K562 (cell line): ENCODE data around the gene LRP6. TPM values are rescaled to one million over a fixed set of nuclear protein-coding genes. Genes with fewer than 3 reads are reported as not detected.

Source experiments
- ATAC-seq: fragments of 200-7000 bp; cut with Tn5 transposase; 3 replicates; pipeline ENCODE4 v1.9.1; 2020; ENCODE audit warnings: moderate library complexity
- BruUV-seq: library from RNA; stranded (reverse); fragments of 400-500 nt; replicated peaks from 2 replicates; lab custom pipeline; 2021; lab: Mats Ljungman, UMichigan
- CTCF ChIA-PET: fragments of 300-600 bp; formaldehyde crosslinking; extraction: SDS; loops from one replicate; lab custom pipeline; 2021; ENCODE audit warnings: low intra/inter-chr PET ratio; lab: Yijun Ruan, JAX
- POLR2A ChIA-PET: fragments of 300-600, 350-650 bp; sonication (Branson Sonifier 250); formaldehyde crosslinking; extraction: SDS; loops from one replicate; lab custom pipeline; 2021; ENCODE audit warnings: antibody characterized with exemption, inconsistent platforms; lab: Yijun Ruan, JAX
- DNase-seq, 4 experiments: peaks; one replicate each; pipeline versions ENCODE4 v3.0.0 to v3.0.0-alpha.2; 2011 to 2018; ENCODE audit warnings: low spot score in 3 of 4, mixed read lengths in 3 of 4; ENCODE audit errors: extremely low read depth in 1 of 4
- FAIRE-seq: peaks from 2 replicates; lab custom pipeline; 2011; peaks lifted over from hg19 to GRCh38; lab: Jason Lieb, UNC
- H2AFZ ChIP-seq: 2 replicates; pipeline ENCODE4 v1.6.0; 2011; ENCODE audit warnings: low read depth, low read length, control low read depth, inconsistent platforms
- H3K27ac ChIP-seq: fragments of 200-600 bp; 3 replicates; pipeline ENCODE4 v1.8.0; 2011; ENCODE audit warnings: low read depth, mild to moderate bottlenecking, control low read depth, inconsistent platforms, low read length, moderate library complexity, mixed read lengths; ENCODE audit errors: extremely low read depth
- H3K27me3 ChIP-seq, 2 experiments: fragments of 300-600 bp in 1 of 2; 2 replicates in 1 of 2; 3 replicates in 1 of 2; pipeline versions ENCODE4 v1.6.0 to v1.8.0; 2011; ENCODE audit warnings: inconsistent platforms in 2 of 2, low read length in 2 of 2, mild to moderate bottlenecking in 1 of 2, mixed read lengths in 1 of 2, moderate library complexity in 1 of 2; ENCODE audit not compliant: control insufficient read depth in 2 of 2, insufficient read depth in 2 of 2
- H3K36me3 ChIP-seq: fragments of 300-600 bp; 3 replicates; pipeline ENCODE4 v1.8.0; 2011; ENCODE audit warnings: mild to moderate bottlenecking, low read length, inconsistent platforms; ENCODE audit not compliant: control insufficient read depth, insufficient read depth
- H3K4me1 ChIP-seq, 2 experiments: fragments of 200-600 bp in 1 of 2; replicated peaks in 1 of 2; 2 replicates in 1 of 2; 3 replicates in 1 of 2; pipeline versions ENCODE4 v1.5.1 to v1.8.0; 2011; ENCODE audit warnings: inconsistent platforms in 2 of 2, low read length in 2 of 2, mild to moderate bottlenecking in 1 of 2, mixed read lengths in 1 of 2, moderate library complexity in 1 of 2; ENCODE audit not compliant: control insufficient read depth in 2 of 2, insufficient read depth in 2 of 2
- H3K4me2 ChIP-seq: 2 replicates; pipeline ENCODE4 v1.6.1; 2011; ENCODE audit warnings: low read length, control low read depth, inconsistent platforms, mixed read lengths; ENCODE audit not compliant: insufficient read depth
- H3K4me3 ChIP-seq: fragments of 200-600 bp; sonication (generic), shearing (Covaris generic); 2 replicates; pipeline ENCODE4 v1.5.1; 2016; ENCODE audit warnings: control low read depth, inconsistent platforms
- H3K79me2 ChIP-seq: fragments of 200-600 bp; 3 replicates; pipeline ENCODE4 v1.8.0; 2011; ENCODE audit warnings: low read length, inconsistent platforms; ENCODE audit not compliant: control insufficient read depth, insufficient read depth
- H3K9ac ChIP-seq, 2 experiments: 2 replicates each; pipeline versions ENCODE4 v1.6.0 to v1.6.1; 2011; ENCODE audit warnings: low read depth in 2 of 2, low read length in 2 of 2, control low read depth in 1 of 2, inconsistent platforms in 1 of 2, mild to moderate bottlenecking in 1 of 2, mixed read lengths in 1 of 2; ENCODE audit not compliant: insufficient read depth in 1 of 2
- H3K9me1 ChIP-seq: one replicate; pipeline ENCODE4 v1.6.0; 2011; ENCODE audit warnings: inconsistent platforms, mild to moderate bottlenecking, low read length, moderate library complexity; ENCODE audit not compliant: control insufficient read depth, insufficient read depth
- H3K9me3 ChIP-seq: replicated peaks from 2 replicates; pipeline ENCODE4 v1.5.1; 2011; ENCODE audit warnings: low read depth, low read length, inconsistent platforms; ENCODE audit not compliant: control insufficient read depth, insufficient read depth
- H4K20me1 ChIP-seq: replicated peaks from 2 replicates; pipeline ENCODE4 v1.6.1; 2011; ENCODE audit warnings: low read length, inconsistent platforms, mixed read lengths; ENCODE audit not compliant: control insufficient read depth, insufficient read depth
- FIP1L1 ChIP-seq: fragments of 200-400 bp; formaldehyde crosslinking; IDR thresholded peaks from 2 replicates; pipeline ENCODE4 v1.6.1; 2018; ENCODE audit warnings: mild to moderate bottlenecking, low read depth, low read length; ENCODE audit not compliant: poor library complexity, severe bottlenecking
- JUN ChIP-seq, 2 experiments: sonication (generic) in 1 of 2; formaldehyde crosslinking in 1 of 2; IDR thresholded peaks; 2 replicates each; pipeline versions ENCODE4 v1.6.1 to v1.8.0; 2012 to 2022; ENCODE audit warnings: borderline replicate concordance in 2 of 2, mild to moderate bottlenecking in 2 of 2, improper control_type of control experiment in 1 of 2, low read depth in 1 of 2, low read length in 1 of 2, missing genetic modification reagents in 1 of 2
- MNT ChIP-seq, 2 experiments: fragments of 450-650 bp; conservative IDR thresholded peaks; 2 replicates each; pipeline ENCODE4 v1.6.1; 2017; ENCODE audit warnings: mild to moderate bottlenecking in 2 of 2, moderate library complexity in 2 of 2
- OTX1 ChIP-seq: fragments of 450-650 bp; formaldehyde crosslinking; IDR thresholded peaks from 2 replicates; pipeline ENCODE4 v1.4.0; 2022; ENCODE audit warnings: mild to moderate bottlenecking
- PRDM10 ChIP-seq: fragments of 450-650 bp; IDR thresholded peaks from 2 replicates; pipeline ENCODE4 v1.6.1; 2018; ENCODE audit not compliant: partially characterized antibody
- PTBP1 ChIP-seq: fragments of 200-400 bp; formaldehyde crosslinking; IDR thresholded peaks from 2 replicates; pipeline ENCODE4 v1.6.1; 2017; ENCODE audit warnings: low read depth, low read length
- RHOXF2B ChIP-seq: fragments of 250-450 bp; sonication (Bioruptor Pico); conservative IDR thresholded peaks from 2 replicates; pipeline ENCODE4 v1.5.1; 2021
- ZNF124 ChIP-seq: sonication (generic); formaldehyde crosslinking; IDR thresholded peaks from 2 replicates; pipeline ENCODE4 v1.8.1; 2022; ENCODE audit warnings: missing genetic modification reagents
- ZNF165 ChIP-seq: fragments of 250-450 bp; sonication (Bioruptor Pico); IDR thresholded peaks from 2 replicates; pipeline ENCODE4 v1.4.0; 2020; ENCODE audit warnings: borderline replicate concordance
- WGBS: fragments of 100-300 bp; shearing (Covaris generic); methylation state at CpG from one replicate; pipeline ENCODE4 v1.1.6; 2016; ENCODE audit warnings: low coverage, mixed read lengths; ENCODE audit not compliant: insufficient coverage; ENCODE audit errors: missing lambda C conversion rate; 5-methylcytosine and 5-hydroxymethylcytosine counted together
- in situ Hi-C: fragments of 300-500 bp; cut with MboI; formaldehyde crosslinking; loops from 4 replicates; pipeline ENCODE4 v1.15.0; 2018; ENCODE audit warnings: inconsistent platforms, mixed read lengths
- intact Hi-C: fragments of 100-400 bp; cut with micrococcal nuclease; formaldehyde crosslinking; loops from 2 replicates; pipeline ENCODE4 v1.14.2; 2022
- polyA plus RNA-seq, 8 experiments: library from polyadenylated mRNA; depleted of rRNA in 4 of 8; stranded (reverse) in 5 of 8; unstranded in 3 of 8; fragments of >200 nt; fragmentation: Nextera tagmentation in 2 of 8; fragmentation: Illumina TruSeq in 1 of 8; extraction: Ambion mirVana in 2 of 8; extraction: Trizol in 1 of 8; gene quantifications; 2 replicates each; pipeline versions ENCODE4 v1.2.1 to v1.2.3, GENCODE V29; 2011 to 2014; ENCODE audit warnings: inconsistent platforms in 1 of 8, missing spikeins in 1 of 8
- total RNA-seq, 7 experiments: library from RNA; depleted of rRNA in 6 of 7; stranded (reverse); fragments of >200 nt in 6 of 7; fragmentation: Illumina TruSeq in 2 of 7; extraction: Trizol in 2 of 7; gene quantifications; 2 replicates each; pipeline versions ENCODE4 v1.2.1 to v1.2.3, GENCODE V29; 2011 to 2021; ENCODE audit warnings: low replicate concordance in 1 of 7

The LRP6 gene
- total and polyA plus RNA-seq, 9 of the 15 experiments (the other 6 are each of a cell fraction or from before 2014, with no cell fraction given): 3.0 to 17.0 (median 10.8) TPM

- no peak for TF ChIP-seq ZNF124 (CRISPR knock-in tag)
- TF ChIP-seq MNT (conservative IDR thresholded peaks at IDR 0.05): peak in 1 of 2 experiments; percentile 35; a peak in 1 of 4 replicates
- TF ChIP-seq FIP1L1: no peak
- no peak for TF ChIP-seq JUN (IDR thresholded peaks at IDR 0.05; ENCODE audit: borderline replicate concordance, low read depth, low read length)
- TF ChIP-seq JUN (CRISPR knock-in tag; IDR thresholded peaks at IDR 0.05; ENCODE audit: borderline replicate concordance): no peak
- TF ChIP-seq OTX1: no peak
- TF ChIP-seq ZNF165 (CRISPR knock-in tag): no peak
- TF ChIP-seq RHOXF2B: no peak
Measured at GRCh38 chr12:12190087-12190809, 76.6 kb downstream of the LRP6 start (continued).

- no peak for ATAC-seq
- no peaks in the 10 kb centered on the region for H4K20me1 ChIP-seq
- no peaks in the 10 kb centered on the region for H3K9me1 ChIP-seq
- H3K9me3 ChIP-seq: no peaks in the 10 kb centered on the region
- in situ Hi-C loops (no loop called here), intact Hi-C loops (no loop called here)
- no peak for DNase-seq
- no peak for FAIRE-seq
- ChIA-PET POLR2A (no interaction called here), CTCF (no interaction called here)
- H3K27ac ChIP-seq: no peak overlapping the region
- TF ChIP-seq PTBP1 (no peak), PRDM10 (peak; percentile 78)
- H3K4me1 ChIP-seq: peaks cover 5 to 8% of the 10 kb centered on the region in 2 experiments; a peak in 2 of 5 replicates
- H3K4me2 ChIP-seq: no peak overlapping the region
- peaks cover 10% of the 10 kb centered on the region for H3K36me3 ChIP-seq
- BruUV-seq: no TSS peak
- H3K27me3 ChIP-seq: no peaks in the 10 kb centered on the region
- peaks cover 9% of the 10 kb centered on the region; the same call in 2 of the 3 replicates for H3K79me2 ChIP-seq
- H3K9ac ChIP-seq: no peak overlapping the region
- H3K4me3 ChIP-seq: no peak overlapping the region
- H2AFZ ChIP-seq: no peak overlapping the region
- WGBS: 82% methylated on average over 2 of the region's 2 CpGs
Measured at GRCh38 chr12:12185414-12185813, 81.4 kb downstream of the LRP6 start.
